ENCODE data around the gene ZFX.

DNA sequence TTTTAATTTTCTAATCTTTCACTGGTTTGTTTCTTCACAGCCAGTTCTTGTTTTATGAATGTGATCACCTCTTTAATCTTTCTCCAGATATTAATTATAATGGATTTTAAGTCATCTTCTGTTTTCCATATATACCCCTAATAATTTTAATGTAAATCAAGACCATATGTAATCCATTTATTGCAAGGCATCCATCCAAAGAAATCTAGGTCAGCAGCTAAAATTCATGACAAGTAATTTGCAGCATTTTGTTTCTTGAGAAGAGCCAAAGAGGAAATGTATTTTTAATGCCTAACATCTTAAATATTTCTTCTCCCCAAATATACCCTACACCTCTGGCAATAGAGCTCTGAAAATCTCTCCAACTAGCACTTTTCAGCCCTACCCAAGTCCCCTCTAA, 83.3 kb downstream of the ZFX start:
- TF ChIP-seq, protein P1, sequence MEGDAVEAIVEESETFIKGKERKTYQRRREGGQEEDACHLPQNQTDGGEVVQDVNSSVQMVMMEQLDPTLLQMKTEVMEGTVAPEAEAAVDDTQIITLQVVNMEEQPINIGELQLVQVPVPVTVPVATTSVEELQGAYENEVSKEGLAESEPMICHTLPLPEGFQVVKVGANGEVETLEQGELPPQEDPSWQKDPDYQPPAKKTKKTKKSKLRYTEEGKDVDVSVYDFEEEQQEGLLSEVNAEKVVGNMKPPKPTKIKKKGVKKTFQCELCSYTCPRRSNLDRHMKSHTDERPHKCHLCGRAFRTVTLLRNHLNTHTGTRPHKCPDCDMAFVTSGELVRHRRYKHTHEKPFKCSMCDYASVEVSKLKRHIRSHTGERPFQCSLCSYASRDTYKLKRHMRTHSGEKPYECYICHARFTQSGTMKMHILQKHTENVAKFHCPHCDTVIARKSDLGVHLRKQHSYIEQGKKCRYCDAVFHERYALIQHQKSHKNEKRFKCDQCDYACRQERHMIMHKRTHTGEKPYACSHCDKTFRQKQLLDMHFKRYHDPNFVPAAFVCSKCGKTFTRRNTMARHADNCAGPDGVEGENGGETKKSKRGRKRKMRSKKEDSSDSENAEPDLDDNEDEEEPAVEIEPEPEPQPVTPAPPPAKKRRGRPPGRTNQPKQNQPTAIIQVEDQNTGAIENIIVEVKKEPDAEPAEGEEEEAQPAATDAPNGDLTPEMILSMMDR (IDR thresholded peaks at IDR 0.05) = no peak
- no peak for TF ChIP-seq POLR2A (IDR thresholded peaks at IDR 0.05)

Data from thyroid gland (tissue), 4 donors.